ENCODE results near the gene BAG3. TPM values are rescaled to one million over a fixed set of nuclear protein-coding genes. Genes with fewer than 3 reads are reported as not detected.

The BAG3 gene
- polyA plus RNA-seq, 1 experiment, result 19.8 TPM

DNA sequence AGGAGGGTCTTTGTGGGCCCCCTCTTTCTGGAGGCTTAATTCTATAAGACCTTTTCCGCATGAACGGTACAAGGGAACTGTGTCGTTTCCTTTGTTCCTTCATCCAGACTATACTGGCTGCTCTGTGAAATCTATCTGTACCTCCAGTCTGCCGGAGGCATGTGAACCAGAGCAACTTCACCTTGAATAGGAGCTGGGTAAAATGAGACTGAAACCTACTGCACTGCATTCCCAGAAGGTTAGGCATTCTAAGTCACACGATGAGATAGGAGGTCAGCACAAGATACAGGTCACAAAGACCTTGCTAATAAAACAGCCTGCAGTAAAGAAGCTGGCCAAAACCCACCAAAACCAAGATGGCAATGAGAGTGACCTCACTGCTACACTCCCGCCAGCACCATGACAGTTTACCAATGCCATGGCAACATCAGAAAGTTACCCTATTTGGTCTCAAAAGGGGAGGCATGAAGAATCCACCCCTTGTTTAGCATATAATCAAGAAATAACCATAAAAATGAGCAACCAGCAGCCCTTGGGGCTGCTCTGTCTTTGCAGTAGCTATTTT lies 37.9 kb downstream of the BAG3 start:
- no peak for DNase-seq (ENCODE audit: low read depth)
- H3K27me3 ChIP-seq (ENCODE audit: control insufficient read depth, insufficient read depth, low read length), result no peaks in the 10 kb centered on the region; the same call in 1 of the 2 replicates
- ChIA-PET CTCF (no interaction called here), POLR2A (no interaction called here)
- TF ChIP-seq CTCF (IDR thresholded peaks at IDR 0.05; ENCODE audit: insufficient read depth, low read depth, low read length), result no peak
- no peaks in the 10 kb centered on the region for H3K36me3 ChIP-seq (ENCODE audit: control insufficient read depth, insufficient read depth, low read length)
- no peak overlapping the region for H3K4me3 ChIP-seq (ENCODE audit: low read depth, low read length)

DNA sequence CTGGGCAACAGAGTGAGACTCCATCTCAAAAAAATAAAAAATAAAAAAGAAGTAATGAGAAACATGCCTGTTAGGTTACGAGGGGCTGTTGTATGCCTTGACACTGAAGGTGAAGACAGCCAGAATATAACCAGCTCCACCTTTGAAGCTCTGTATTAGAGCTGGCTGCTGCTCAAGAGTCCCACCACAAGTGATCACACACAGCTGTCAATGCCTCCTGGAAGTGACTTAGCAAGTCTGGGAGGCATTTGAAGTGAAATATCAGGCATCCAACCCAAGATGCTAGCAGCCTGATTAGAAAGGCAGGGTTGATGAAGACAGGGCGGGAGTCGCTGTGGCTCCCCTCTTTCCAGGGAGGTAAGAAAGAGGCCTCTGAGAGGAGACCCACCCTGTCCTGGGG lies 40.5 kb downstream of the BAG3 start:
- H3K4me3 ChIP-seq (ENCODE audit: low read depth, low read length), result no peak overlapping the region
- H3K36me3 ChIP-seq (ENCODE audit: control insufficient read depth, insufficient read depth, low read length), result no peaks in the 10 kb centered on the region
- TF ChIP-seq CTCF (IDR thresholded peaks at IDR 0.05; ENCODE audit: insufficient read depth, low read depth, low read length), result no peak
- peaks cover 2% of the 10 kb centered on the region for H3K27me3 ChIP-seq (ENCODE audit: control insufficient read depth, insufficient read depth, low read length)
- DNase-seq (ENCODE audit: low read depth), result no peak
- ChIA-PET POLR2A (no interaction called here), CTCF (interaction anchor here (1.2 to 1.7 kb wide), 2 partner anchors 13 to 32 kb away, joined by 4 read pairs; no protein-coding TSS in a partner anchor)

GRCh38 chr10:119693262-119693957 lies 42.2 kb downstream of the BAG3 start:
- H3K36me3 ChIP-seq (ENCODE audit: control insufficient read depth, insufficient read depth, low read length), result no peaks in the 10 kb centered on the region
- CTCF ChIA-PET, result interaction anchor here (1.0 to 1.7 kb wide), 2 partner anchors 30 to 167 kb away, joined by 3 to 4 read pairs; no protein-coding TSS in a partner anchor
- no peak overlapping the region for H3K4me3 ChIP-seq (ENCODE audit: low read depth, low read length)
- DNase-seq (ENCODE audit: low read depth), result no peak
- peaks cover 2% of the 10 kb centered on the region for H3K27me3 ChIP-seq (ENCODE audit: control insufficient read depth, insufficient read depth, low read length)
- no peak for TF ChIP-seq CTCF (IDR thresholded peaks at IDR 0.05; ENCODE audit: insufficient read depth, low read depth, low read length)
- POLR2A ChIA-PET, result no interaction called here

DNA sequence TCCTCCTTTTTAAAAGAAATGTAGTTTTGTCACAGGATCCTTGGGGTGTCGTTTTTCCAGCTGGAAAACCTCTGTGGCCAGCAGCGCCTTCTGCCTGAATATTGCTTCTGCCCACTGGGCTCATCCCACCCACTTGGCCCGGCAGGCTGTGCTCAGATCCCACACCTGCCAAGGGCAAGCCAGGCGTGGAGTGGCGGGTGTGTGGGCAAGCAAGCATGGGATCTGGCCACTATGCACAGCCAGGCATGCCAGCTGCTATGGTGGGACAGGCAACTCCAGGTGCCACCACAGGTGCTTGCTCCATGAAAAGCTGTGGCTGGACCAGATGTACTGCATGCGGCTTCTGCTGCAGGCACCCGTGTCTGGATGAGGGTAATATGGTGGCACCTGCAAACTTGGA lies 43.4 kb downstream of the BAG3 start:
- no peak for TF ChIP-seq CTCF (IDR thresholded peaks at IDR 0.05; ENCODE audit: insufficient read depth, low read depth, low read length)
- CTCF ChIA-PET, result interaction anchor here (0.5 to 2.6 kb wide), 3 partner anchors 8 to 165 kb away, joined by 4 to 17 read pairs (median 4); no protein-coding TSS in a partner anchor
- Histone ChIP-seq H3K36me3 (ENCODE audit: control insufficient read depth, insufficient read depth, low read length) (no peaks in the 10 kb centered on the region), H3K27me3 (ENCODE audit: control insufficient read depth, insufficient read depth, low read length) (peaks cover 2% of the 10 kb centered on the region), H3K4me3 (ENCODE audit: low read depth, low read length) (no peak overlapping the region)
- no peak for DNase-seq (ENCODE audit: low read depth)
- POLR2A ChIA-PET, result no interaction called here

DNA sequence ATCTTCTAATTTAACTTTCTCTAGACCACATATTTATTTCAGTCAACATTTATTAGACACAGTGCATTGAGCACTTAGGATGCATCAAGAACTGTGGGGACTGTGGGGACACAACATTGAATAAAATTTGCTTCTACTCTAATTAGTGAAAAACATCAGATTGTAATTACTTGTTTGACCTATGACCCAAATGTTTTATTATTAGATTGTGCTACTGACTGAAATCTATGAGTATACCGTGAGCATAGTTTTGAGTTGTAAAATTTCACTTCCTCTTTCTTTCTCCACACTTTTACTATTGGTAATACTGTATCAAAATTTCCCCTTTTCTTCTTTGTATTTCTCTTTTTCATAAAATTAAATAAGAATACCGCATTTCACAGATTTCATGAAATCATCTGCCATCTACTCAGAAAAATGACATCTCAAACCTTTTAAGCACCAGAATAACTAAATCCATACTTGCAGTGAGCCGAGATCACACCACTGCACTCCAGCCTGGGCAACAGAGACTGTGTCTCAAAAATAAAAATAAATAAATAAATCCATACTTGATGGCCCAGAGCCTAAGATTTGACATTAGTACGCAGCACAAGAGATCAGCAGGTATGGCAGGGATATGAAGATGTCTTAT lies 49.3 kb downstream of the BAG3 start:
- CTCF ChIA-PET, result interaction anchor here (0.6 to 3.3 kb wide), 4 partner anchors 13 to 18 kb away, joined by 3 to 23 read pairs (median 3); no protein-coding TSS in a partner anchor
- POLR2A ChIA-PET, result no interaction called here
- H3K27me3 ChIP-seq (ENCODE audit: control insufficient read depth, insufficient read depth, low read length), result no peaks in the 10 kb centered on the region; the same call in 1 of the 2 replicates
- no peak for TF ChIP-seq CTCF (IDR thresholded peaks at IDR 0.05; ENCODE audit: insufficient read depth, low read depth, low read length)
- no peak for DNase-seq (ENCODE audit: low read depth)
- H3K36me3 ChIP-seq (ENCODE audit: control insufficient read depth, insufficient read depth, low read length), result no peaks in the 10 kb centered on the region
- no peak overlapping the region for H3K4me3 ChIP-seq (ENCODE audit: low read depth, low read length)
